ENCODE data around the gene CACNA1D.

DNA sequence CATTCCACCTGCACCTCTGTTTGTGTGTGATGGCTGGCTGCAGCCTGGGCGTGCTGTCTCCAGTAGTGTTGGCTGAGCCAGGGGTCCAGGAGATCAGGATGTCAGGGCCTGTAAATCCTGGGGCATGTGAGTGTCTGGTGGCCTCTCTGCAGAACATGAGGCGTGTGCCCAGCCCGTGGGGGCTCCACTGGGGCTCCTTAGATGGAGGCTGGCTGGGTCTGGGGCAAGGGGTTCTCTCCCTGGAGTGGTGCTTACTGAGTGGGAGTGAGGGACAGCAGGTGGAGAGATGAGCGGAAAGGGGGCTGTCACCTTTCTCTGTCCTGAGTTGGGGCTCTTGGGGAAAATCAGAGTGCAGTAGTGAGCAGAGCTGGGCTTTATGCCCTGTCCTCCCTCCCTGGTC, 199.6 kb downstream of the CACNA1D start:
- TF ChIP-seq, protein P1, sequence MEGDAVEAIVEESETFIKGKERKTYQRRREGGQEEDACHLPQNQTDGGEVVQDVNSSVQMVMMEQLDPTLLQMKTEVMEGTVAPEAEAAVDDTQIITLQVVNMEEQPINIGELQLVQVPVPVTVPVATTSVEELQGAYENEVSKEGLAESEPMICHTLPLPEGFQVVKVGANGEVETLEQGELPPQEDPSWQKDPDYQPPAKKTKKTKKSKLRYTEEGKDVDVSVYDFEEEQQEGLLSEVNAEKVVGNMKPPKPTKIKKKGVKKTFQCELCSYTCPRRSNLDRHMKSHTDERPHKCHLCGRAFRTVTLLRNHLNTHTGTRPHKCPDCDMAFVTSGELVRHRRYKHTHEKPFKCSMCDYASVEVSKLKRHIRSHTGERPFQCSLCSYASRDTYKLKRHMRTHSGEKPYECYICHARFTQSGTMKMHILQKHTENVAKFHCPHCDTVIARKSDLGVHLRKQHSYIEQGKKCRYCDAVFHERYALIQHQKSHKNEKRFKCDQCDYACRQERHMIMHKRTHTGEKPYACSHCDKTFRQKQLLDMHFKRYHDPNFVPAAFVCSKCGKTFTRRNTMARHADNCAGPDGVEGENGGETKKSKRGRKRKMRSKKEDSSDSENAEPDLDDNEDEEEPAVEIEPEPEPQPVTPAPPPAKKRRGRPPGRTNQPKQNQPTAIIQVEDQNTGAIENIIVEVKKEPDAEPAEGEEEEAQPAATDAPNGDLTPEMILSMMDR (conservative IDR thresholded peaks at IDR 0.05 in 1 of 2, IDR thresholded peaks at IDR 0.05 in 1 of 2; ENCODE audit: low read depth in 1 of 2, low read length in 2 of 2), result no peak
- no peak for TF ChIP-seq EZH2 (IDR thresholded peaks at IDR 0.05; ENCODE audit: low read length, missing control alignments)
